HG02642 (cell line): ENCODE data around the gene FER.
"Not testable (repeated sequence)": the region's sequence is repeated elsewhere in the genome, so short reads cannot be mapped to it uniquely, and the experiment has no call there.

Experiments used
- ATAC-seq: cut with Tn5 transposase; IDR thresholded peaks from one replicate; pipeline ENCODE4 v1.9.1; 2021; ENCODE audit warnings: mild to moderate bottlenecking; ENCODE audit not compliant: unreplicated experiment, poor library complexity

FER gene

GRCh38 chr5:109022056-109022455 is 274.4 kb downstream of the FER start:
- no peak for ATAC-seq

- ATAC-seq = not testable (repeated sequence)
These were observed 278.0 kb downstream of the FER start for GRCh38 chr5:109025729-109026128.

- ATAC-seq = no peak
These were observed 280.4 kb downstream of the FER start for GRCh38 chr5:109027983-109028607.

- peak; percentile 70 for ATAC-seq
These were observed 281.1 kb downstream of the FER start for GRCh38 chr5:109028608-109029299.

- no peak for ATAC-seq
These were observed 282.1 kb downstream of the FER start for GRCh38 chr5:109029847-109030246.

- ATAC-seq = no peak
These were observed 282.9 kb downstream of the FER start for GRCh38 chr5:109030360-109031143.

GRCh38 chr5:109034306-109034705 is 286.6 kb downstream of the FER start:
- peak; percentile 45 for ATAC-seq

- no peak for ATAC-seq
These were observed 287.7 kb downstream of the FER start for GRCh38 chr5:109035436-109035835.

- ATAC-seq = no peak
These were observed 290.6 kb downstream of the FER start for GRCh38 chr5:109038209-109038840.

- ATAC-seq = no peak
These were observed 293.6 kb downstream of the FER start for GRCh38 chr5:109041317-109041716.

GRCh38 chr5:109045710-109046109 is 298.0 kb downstream of the FER start:
- no peak for ATAC-seq

GRCh38 chr5:109049565-109049964 is 301.9 kb downstream of the FER start:
- ATAC-seq = no peak

GRCh38 chr5:109050321-109050720 is 302.6 kb downstream of the FER start:
- ATAC-seq = not testable (repeated sequence)

GRCh38 chr5:109052216-109052615 is 304.5 kb downstream of the FER start:
- ATAC-seq = not testable (repeated sequence)

GRCh38 chr5:109053995-109054417 is 306.3 kb downstream of the FER start:
- ATAC-seq = no peak

GRCh38 chr5:109060378-109061025 is 312.8 kb downstream of the FER start:
- no peak for ATAC-seq

- ATAC-seq = no peak
These were observed 315.0 kb downstream of the FER start for GRCh38 chr5:109062664-109063063.

- ATAC-seq = no peak
These were observed 315.5 kb downstream of the FER start for GRCh38 chr5:109063223-109063622.

- no peak for ATAC-seq
These were observed 329.0 kb downstream of the FER start for GRCh38 chr5:109076741-109077140.

- no peak for ATAC-seq
These were observed 330.8 kb downstream of the FER start for GRCh38 chr5:109078448-109078847.
